ENCODE results near the gene SH3RF3. TPM values are rescaled to one million over a fixed set of nuclear protein-coding genes. Genes with fewer than 3 reads are reported as not detected.

SH3RF3 gene
- total RNA-seq, 1 experiment from 2014 or later = 1.0 TPM

DNA sequence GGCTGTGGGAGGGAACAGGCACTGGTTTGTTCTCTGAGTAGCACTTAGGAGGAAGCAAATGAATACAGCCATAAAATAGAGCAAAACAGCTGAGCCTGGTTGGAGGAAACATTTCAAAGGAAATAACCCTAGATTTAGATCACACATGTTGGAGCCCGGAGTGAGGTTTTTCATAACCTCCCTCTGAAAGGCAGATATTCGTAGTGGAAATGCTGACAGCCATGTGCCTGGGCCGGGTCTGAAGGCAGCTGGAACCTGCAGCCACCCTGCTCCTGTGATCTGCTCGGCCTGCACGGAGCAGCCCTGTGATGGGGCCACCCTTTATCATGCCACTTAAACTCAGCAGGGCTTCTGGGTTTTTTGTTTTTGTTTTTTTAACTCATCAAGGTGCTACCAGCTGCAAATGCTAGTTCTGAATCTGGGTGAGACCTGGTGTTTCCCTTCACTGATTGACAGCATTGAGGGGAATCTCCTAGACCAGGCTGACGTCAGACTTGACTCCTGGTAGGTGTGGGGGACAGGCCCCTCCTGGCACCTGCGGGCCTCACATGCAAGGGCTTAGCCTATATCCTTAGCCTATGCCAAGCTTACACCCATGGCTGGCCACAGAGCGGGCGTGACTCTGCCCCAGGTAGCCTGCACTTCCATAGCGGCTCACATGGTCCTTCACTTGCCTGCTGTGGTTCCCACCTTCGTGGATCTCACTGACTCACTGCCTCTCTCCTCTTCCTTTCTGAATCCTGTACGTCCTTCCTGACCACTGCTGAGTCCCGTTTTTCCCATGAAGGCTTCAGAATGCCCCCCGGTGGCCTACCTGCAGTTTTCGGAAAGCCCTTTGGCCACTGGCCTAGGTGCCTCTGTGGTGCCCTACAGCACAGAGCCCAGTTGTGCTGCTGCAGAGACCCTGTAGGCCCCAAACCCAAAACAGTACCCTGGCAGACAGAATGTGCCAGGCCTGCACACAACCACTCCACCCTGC lies 267.5 kb downstream of the SH3RF3 start (continued):
- no peak for TF ChIP-seq ELF4 (CRISPR knock-in tag; IDR thresholded peaks at IDR 0.05; ENCODE audit: low read depth)

GRCh38 chr2:109397893-109398292 lies 268.9 kb downstream of the SH3RF3 start:
- ATAC-seq (no peak), DNase-seq (ENCODE audit: low spot score) (no peak)
- Mint-ChIP-seq H3K36me3 (no peaks in the 10 kb centered on the region), H3K27me3 (ENCODE audit: low read depth) (no peaks in the 10 kb centered on the region), H3K27ac (no peak overlapping the region), H3K4me3 (no peak overlapping the region), H3K4me1 (peaks cover 6% of the 10 kb centered on the region; the same call in 1 of the 2 replicates), H3K9me3 (no peaks in the 10 kb centered on the region)
- CTCF ChIA-PET = interaction anchor here (1.1 to 1.6 kb wide), 2 partner anchors 10 to 112 kb away, joined by 3 to 4 read pairs; no protein-coding TSS in a partner anchor
- no peak for TF ChIP-seq FOXK1 (CRISPR knock-in tag; IDR thresholded peaks at IDR 0.05)
- TF ChIP-seq, protein P1, sequence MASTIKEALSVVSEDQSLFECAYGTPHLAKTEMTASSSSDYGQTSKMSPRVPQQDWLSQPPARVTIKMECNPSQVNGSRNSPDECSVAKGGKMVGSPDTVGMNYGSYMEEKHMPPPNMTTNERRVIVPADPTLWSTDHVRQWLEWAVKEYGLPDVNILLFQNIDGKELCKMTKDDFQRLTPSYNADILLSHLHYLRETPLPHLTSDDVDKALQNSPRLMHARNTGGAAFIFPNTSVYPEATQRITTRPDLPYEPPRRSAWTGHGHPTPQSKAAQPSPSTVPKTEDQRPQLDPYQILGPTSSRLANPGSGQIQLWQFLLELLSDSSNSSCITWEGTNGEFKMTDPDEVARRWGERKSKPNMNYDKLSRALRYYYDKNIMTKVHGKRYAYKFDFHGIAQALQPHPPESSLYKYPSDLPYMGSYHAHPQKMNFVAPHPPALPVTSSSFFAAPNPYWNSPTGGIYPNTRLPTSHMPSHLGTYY (CRISPR knock-in tag; IDR thresholded peaks at IDR 0.05) = no peak
- TF ChIP-seq ELF4 (CRISPR knock-in tag; IDR thresholded peaks at IDR 0.05; ENCODE audit: low read depth) = no peak
- TF ChIP-seq E2F5 (CRISPR knock-in tag; IDR thresholded peaks at IDR 0.05) = no peak
- no peak for TF ChIP-seq MXD4 (CRISPR knock-in tag; IDR thresholded peaks at IDR 0.05; ENCODE audit: borderline replicate concordance)
- TF ChIP-seq CREB1 (CRISPR knock-in tag; IDR thresholded peaks at IDR 0.05) = no peak
- TF ChIP-seq GRHL2 (CRISPR knock-in tag; IDR thresholded peaks at IDR 0.05; ENCODE audit: insufficient replicate concordance, severe bottlenecking) = no peak
- TF ChIP-seq ZNF121 (CRISPR knock-in tag; IDR thresholded peaks at IDR 0.05) = no peak
- TF ChIP-seq NR2C2 (CRISPR knock-in tag; IDR thresholded peaks at IDR 0.05) = no peak
- no peak for TF ChIP-seq RORB (CRISPR knock-in tag; IDR thresholded peaks at IDR 0.05)
- TF ChIP-seq ZBTB43 (CRISPR knock-in tag; IDR thresholded peaks at IDR 0.05) = no peak
- TF ChIP-seq ZNF416 (CRISPR knock-in tag; IDR thresholded peaks at IDR 0.05) = no peak
- POLR2A ChIA-PET = no interaction called here

DNA sequence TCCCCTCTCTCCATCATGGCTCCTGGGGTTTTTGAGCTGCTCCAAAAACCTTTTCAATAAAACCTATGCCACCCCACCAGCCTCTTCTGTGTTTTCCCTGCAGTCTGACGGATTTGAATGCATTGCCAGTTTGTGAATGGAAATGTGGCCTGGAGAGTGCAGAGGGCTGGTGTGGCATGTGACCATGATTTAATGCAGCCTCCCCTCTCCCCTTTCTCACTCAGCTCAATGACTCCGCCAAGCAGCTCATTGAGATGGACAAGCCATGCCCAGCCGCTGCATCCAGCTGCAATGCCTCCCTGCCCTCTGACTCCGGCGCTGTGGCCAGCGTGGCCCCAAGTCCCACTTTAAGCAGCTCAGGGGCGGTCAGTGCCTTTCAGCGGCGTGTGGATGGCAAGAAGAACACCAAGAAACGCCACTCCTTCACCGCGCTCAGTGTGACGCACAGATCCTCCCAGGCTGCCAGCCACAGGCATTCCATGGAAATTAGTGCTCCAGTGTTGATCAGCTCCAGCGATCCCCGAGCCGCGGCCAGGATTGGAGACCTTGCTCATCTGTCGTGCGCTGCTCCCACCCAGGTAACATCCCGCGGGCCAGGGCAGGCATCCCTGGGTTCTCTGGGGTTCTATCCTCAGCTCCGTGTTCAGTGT lies 269.5 kb downstream of the SH3RF3 start:
- Mint-ChIP-seq H3K4me3 (no peak overlapping the region), H3K27me3 (ENCODE audit: low read depth) (no peaks in the 10 kb centered on the region), H3K9me3 (no peaks in the 10 kb centered on the region), H3K36me3 (no peaks in the 10 kb centered on the region), H3K27ac (no peak overlapping the region), H3K4me1 (peaks cover 6% of the 10 kb centered on the region; the same call in 1 of the 2 replicates)
- ChIA-PET CTCF (interaction anchor here (1.1 to 1.6 kb wide), 2 partner anchors 10 to 112 kb away, joined by 3 to 4 read pairs; no protein-coding TSS in a partner anchor), POLR2A (no interaction called here)
- DNase-seq (ENCODE audit: low spot score) = no peak
- no peak for ATAC-seq
- TF ChIP-seq TEAD4 (CRISPR knock-in tag; IDR thresholded peaks at IDR 0.05) = no peak
- no peak for TF ChIP-seq ZMAT4 (CRISPR knock-in tag; IDR thresholded peaks at IDR 0.05)
- TF ChIP-seq JUN (CRISPR knock-in tag; IDR thresholded peaks at IDR 0.05) = no peak
- no peak for TF ChIP-seq SOX15 (CRISPR knock-in tag; IDR thresholded peaks at IDR 0.05)
- no peak for TF ChIP-seq SMAD4 (CRISPR knock-in tag; IDR thresholded peaks at IDR 0.05)
- no peak for TF ChIP-seq HMGA2 (CRISPR knock-in tag; IDR thresholded peaks at IDR 0.05)
- TF ChIP-seq ZNF423 (CRISPR knock-in tag; IDR thresholded peaks at IDR 0.05) = no peak
- TF ChIP-seq, protein P2, sequence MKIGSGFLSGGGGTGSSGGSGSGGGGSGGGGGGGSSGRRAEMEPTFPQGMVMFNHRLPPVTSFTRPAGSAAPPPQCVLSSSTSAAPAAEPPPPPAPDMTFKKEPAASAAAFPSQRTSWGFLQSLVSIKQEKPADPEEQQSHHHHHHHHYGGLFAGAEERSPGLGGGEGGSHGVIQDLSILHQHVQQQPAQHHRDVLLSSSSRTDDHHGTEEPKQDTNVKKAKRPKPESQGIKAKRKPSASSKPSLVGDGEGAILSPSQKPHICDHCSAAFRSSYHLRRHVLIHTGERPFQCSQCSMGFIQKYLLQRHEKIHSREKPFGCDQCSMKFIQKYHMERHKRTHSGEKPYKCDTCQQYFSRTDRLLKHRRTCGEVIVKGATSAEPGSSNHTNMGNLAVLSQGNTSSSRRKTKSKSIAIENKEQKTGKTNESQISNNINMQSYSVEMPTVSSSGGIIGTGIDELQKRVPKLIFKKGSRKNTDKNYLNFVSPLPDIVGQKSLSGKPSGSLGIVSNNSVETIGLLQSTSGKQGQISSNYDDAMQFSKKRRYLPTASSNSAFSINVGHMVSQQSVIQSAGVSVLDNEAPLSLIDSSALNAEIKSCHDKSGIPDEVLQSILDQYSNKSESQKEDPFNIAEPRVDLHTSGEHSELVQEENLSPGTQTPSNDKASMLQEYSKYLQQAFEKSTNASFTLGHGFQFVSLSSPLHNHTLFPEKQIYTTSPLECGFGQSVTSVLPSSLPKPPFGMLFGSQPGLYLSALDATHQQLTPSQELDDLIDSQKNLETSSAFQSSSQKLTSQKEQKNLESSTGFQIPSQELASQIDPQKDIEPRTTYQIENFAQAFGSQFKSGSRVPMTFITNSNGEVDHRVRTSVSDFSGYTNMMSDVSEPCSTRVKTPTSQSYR (CRISPR knock-in tag; IDR thresholded peaks at IDR 0.05) = no peak
- no peak for TF ChIP-seq FOXK1 (CRISPR knock-in tag; IDR thresholded peaks at IDR 0.05)
- TF ChIP-seq, protein P3, sequence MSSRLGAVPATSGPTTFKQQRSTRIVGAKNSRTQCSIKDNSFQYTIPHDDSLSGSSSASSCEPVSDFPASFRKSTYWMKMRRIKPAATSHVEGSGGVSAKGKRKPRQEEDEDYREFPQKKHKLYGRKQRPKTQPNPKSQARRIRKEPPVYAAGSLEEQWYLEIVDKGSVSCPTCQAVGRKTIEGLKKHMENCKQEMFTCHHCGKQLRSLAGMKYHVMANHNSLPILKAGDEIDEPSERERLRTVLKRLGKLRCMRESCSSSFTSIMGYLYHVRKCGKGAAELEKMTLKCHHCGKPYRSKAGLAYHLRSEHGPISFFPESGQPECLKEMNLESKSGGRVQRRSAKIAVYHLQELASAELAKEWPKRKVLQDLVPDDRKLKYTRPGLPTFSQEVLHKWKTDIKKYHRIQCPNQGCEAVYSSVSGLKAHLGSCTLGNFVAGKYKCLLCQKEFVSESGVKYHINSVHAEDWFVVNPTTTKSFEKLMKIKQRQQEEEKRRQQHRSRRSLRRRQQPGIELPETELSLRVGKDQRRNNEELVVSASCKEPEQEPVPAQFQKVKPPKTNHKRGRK (CRISPR knock-in tag; IDR thresholded peaks at IDR 0.05; ENCODE audit: borderline replicate concordance) = no peak
- TF ChIP-seq ETV6 (CRISPR knock-in tag; IDR thresholded peaks at IDR 0.05) = no peak
- TF ChIP-seq NR2C2 (CRISPR knock-in tag; IDR thresholded peaks at IDR 0.05) = no peak
- TF ChIP-seq, protein P4, sequence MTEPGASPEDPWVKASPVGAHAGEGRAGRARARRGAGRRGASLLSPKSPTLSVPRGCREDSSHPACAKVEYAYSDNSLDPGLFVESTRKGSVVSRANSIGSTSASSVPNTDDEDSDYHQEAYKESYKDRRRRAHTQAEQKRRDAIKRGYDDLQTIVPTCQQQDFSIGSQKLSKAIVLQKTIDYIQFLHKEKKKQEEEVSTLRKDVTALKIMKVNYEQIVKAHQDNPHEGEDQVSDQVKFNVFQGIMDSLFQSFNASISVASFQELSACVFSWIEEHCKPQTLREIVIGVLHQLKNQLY (CRISPR knock-in tag; IDR thresholded peaks at IDR 0.05) = no peak

All from WTC11 (cell line).